ENCODE measurements around the gene RBM42.
"Not testable (repeated sequence)": the region's sequence is repeated elsewhere in the genome, so short reads cannot be mapped to it uniquely, and the experiment has no call there.

RBM42 gene

GRCh38 chr19:35628565-35629331, at the start of gene RBM42:
RBM42 (plus strand) TSS chr19:35629036; CDS start chr19:35629154, 118 bp downstream.
- DNase-seq (ENCODE audit: low spot score), result peak; percentile 98

DNA sequence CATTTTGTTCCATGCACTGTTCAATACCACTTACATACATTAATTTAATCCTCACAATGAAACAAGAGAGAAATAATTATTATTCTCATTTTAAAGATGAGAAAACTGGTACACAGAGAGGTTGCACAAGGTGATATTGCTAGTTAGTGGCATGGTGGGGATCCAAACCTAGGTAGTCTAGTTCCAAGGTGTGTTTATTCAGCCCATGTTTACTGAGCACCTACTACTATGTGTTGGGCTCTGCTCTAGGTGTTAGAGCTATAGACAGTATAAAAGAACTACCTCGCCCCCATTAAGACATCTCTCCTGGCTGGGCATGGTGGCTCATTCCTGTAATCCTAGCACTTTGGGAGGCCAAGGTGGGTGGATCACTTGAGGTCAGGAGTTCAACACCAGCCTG, 46.1 kb upstream of the RBM42 start:
- no peak for DNase-seq (ENCODE audit: low spot score)

- DNase-seq (ENCODE audit: low spot score), result no peak
Measured at GRCh38 chr19:35585848-35586247, 43.0 kb upstream of the RBM42 start, which contains the start of gene PMIS2. PMIS2 (plus strand) TSS chr19:35586173; CDS start chr19:35586260, 87 bp downstream.

- no peak for DNase-seq (ENCODE audit: low spot score)
Measured at GRCh38 chr19:35587321-35587720, 41.5 kb upstream of the RBM42 start.

- no peak for DNase-seq (ENCODE audit: low spot score)
Measured at GRCh38 chr19:35590875-35591274, 38.0 kb upstream of the RBM42 start.

GRCh38 chr19:35592226-35592625, 36.6 kb upstream of the RBM42 start:
- peak; percentile 40 for DNase-seq (ENCODE audit: low spot score)

- DNase-seq (ENCODE audit: low spot score), result not testable (repeated sequence)
Measured at GRCh38 chr19:35595026-35595425, 33.8 kb upstream of the RBM42 start.

- no peak for DNase-seq (ENCODE audit: low spot score)
Measured at GRCh38 chr19:35595928-35596327, 32.9 kb upstream of the RBM42 start.

DNA sequence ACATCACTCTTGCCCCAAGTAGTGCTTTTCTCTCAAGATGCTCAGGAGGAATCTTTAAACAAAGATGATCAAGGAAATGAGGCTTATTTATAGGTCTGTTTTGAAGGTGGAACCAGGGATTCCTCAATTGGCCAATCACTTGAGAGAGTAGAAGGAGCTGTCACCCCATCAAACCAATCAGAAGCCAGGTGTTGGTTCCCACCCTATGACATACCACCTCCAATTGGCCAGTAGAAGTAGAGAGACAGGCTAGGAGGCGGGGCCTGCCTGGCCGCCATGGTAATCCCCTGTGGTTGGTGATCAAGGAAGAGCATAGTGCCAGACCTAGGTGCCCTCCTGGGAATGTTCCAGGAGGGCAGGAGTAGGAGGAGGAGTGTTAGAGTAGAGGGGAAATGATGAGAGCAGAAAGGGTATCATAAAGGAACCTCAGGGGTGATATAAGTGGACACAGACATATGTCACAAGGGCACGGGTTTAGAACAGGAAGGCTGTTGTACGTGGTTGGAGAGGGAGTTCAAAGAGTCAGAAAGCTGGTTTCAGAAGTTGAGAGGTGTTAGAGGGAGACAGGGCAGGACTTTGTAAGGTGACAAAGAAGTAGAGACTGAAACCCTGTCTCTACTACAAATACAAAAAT, 32.4 kb upstream of the RBM42 start:
- no peak for DNase-seq (ENCODE audit: low spot score)

GRCh38 chr19:35601971-35602370, 26.9 kb upstream of the RBM42 start:
- DNase-seq (ENCODE audit: low spot score), result no peak

- not testable (repeated sequence) for DNase-seq (ENCODE audit: low spot score)
Measured at GRCh38 chr19:35604436-35604835, 24.4 kb upstream of the RBM42 start.

DNA sequence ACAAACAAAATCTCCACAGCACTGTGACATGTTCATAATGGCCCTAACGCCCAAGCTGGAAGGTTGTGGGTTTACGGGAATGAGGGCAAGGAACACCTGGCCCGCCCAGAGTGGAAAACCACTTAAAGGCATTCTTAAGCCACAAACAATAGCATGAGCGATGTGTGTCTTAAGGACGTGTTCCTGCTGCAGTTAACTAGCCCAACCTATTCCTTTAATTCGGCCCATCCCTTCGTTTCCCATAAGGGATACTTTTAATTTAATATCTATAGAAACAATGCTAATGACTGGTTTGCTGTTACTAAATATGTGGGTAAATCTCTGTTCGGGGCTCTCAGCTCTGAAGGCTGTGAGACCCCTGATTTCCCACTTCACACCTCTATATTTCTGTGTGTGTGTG, 21.7 kb upstream of the RBM42 start:
- not testable (repeated sequence) for DNase-seq (ENCODE audit: low spot score)

GRCh38 chr19:35607661-35608060, 21.2 kb upstream of the RBM42 start:
- no peak for DNase-seq (ENCODE audit: low spot score)

DNA sequence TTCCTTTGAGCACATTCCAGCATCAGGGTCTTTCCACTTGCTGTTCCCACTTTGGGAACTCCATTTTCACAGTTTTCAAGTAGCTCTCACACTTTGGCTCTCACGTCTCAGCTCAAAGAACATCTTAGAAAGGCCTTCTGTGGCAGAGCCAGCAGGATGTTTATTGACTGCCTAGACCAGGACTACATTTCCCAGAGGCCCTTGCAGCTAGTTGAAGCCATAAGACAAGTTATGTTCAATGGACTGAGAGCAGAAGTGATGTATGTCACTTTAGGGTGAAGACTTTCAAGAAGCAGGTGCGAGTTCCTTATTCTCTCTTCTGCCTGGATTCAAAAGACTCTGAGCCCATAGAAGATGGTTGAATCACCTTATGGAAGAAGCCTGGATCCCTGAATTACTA, 20.6 kb upstream of the RBM42 start:
- DNase-seq (ENCODE audit: low spot score), result no peak

- no peak for DNase-seq (ENCODE audit: low spot score)
Measured at GRCh38 chr19:35609851-35610353, 18.9 kb upstream of the RBM42 start.

GRCh38 chr19:35612224-35612558, 16.6 kb upstream of the RBM42 start:
- DNase-seq (ENCODE audit: low spot score), result no peak

- peak; percentile 95 for DNase-seq (ENCODE audit: low spot score)
Measured at GRCh38 chr19:35612559-35613321, 16.1 kb upstream of the RBM42 start, which contains the start of gene HAUS5. HAUS5 (plus strand) TSS chr19:35612735; CDS start chr19:35612795, 60 bp downstream.

- no peak for DNase-seq (ENCODE audit: low spot score)
Measured at GRCh38 chr19:35613574-35613973, 15.3 kb upstream of the RBM42 start.

DNA sequence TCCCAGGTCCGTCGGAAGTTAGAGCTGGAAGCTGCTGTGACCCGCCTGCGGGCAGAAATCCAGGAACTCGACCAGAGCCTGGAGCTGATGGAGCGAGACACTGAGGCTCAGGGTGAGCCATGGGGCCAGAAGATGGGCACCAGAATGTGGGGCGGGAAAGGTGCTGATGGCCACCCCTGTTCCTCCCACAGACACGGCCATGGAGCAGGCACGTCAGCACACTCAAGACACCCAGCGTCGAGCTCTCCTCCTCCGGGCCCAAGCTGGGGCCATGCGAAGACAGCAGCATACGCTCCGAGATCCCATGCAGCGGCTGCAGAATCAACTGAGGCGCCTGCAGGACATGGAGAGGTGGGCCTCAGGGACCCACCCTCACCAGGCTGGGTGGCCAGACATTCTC, 13.8 kb upstream of the RBM42 start:
- no peak for DNase-seq (ENCODE audit: low spot score)

DNA sequence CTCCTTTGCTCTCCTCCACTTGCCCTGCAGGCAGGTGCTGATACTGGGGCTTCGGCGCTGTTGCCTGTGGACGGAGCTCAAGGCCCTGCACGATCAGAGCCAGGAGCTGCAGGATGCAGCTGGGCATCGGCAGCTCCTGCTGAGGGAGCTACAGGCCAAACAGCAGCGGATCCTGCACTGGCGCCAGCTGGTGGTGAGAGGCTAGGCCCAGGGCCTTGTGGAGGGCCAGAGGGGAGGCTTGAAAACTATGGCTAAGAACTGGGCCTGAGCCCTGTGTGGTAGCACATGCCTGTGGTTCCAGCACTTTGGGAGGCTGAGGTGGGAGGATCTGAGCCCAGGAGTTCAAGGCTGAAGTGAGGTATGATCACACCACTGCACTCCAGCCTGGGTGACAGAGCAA, 10.0 kb upstream of the RBM42 start:
- DNase-seq (ENCODE audit: low spot score), result no peak

- DNase-seq (ENCODE audit: low spot score), result no peak
Measured at GRCh38 chr19:35619290-35619923, 9.4 kb upstream of the RBM42 start.

- DNase-seq (ENCODE audit: low spot score), result no peak
Measured at GRCh38 chr19:35620001-35620400, 8.8 kb upstream of the RBM42 start.

Data from Ammon's horn (tissue), 1 donor.